NCI-H128 (cell line): ENCODE data around the gene CGRRF1.

ENCODE experiments used
- DNase-seq: peaks from one replicate; lab custom pipeline; 2025; ENCODE audit not compliant: unreplicated experiment; lab: John Stamatoyannopoulos, UW

CGRRF1 gene

GRCh38 chr14:54547583-54547982 is 37.9 kb downstream of the CGRRF1 start:
- no peak for DNase-seq

DNA sequence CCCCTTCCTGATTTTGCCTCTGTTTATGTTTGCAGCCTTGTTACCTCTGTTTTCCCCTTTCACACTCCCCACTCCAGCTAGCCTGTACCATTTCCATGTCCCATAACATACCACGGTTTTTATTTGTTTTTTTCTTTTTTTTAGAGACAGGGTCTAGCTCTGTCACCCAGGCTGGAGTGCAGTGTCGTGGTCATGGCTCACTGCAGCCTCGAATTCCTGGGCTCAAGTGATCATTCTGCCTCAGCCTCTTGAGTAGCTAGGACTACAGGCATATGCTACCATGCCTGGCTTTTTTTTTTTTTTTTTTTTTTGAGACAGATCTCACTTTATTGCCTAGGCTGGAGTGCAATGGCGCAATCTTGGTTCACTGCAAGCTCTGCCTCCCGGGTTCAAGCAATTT is 38.8 kb downstream of the CGRRF1 start:
- no peak for DNase-seq

GRCh38 chr14:54549862-54550261 is 40.2 kb downstream of the CGRRF1 start:
- DNase-seq, result no peak

DNA sequence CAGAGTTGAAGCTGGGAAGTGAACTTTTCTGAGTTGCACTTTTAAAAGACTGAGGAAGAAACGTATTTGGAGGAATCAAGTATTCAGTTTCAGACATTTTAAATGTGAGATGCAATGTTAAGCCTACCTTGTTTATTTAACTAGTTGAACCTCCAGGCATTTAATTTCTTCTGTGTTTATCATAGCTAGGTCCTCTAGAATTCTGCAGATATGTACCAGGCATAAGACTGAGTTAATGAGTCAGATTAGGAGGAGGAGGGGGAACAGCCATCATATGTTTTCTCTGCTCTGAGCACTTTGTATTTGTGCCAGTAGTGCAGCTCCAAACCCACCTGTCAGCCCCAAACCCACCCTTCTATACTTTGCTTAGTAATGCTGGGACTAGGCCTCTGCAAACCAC is 40.8 kb downstream of the CGRRF1 start:
- no peak for DNase-seq

- DNase-seq, result no peak
Observed at GRCh38 chr14:54554401-54554800, 44.7 kb downstream of the CGRRF1 start.

GRCh38 chr14:54555651-54556050 is 45.9 kb downstream of the CGRRF1 start:
- no peak for DNase-seq

- no peak for DNase-seq
Observed at GRCh38 chr14:54556535-54556934, 46.8 kb downstream of the CGRRF1 start.

DNA sequence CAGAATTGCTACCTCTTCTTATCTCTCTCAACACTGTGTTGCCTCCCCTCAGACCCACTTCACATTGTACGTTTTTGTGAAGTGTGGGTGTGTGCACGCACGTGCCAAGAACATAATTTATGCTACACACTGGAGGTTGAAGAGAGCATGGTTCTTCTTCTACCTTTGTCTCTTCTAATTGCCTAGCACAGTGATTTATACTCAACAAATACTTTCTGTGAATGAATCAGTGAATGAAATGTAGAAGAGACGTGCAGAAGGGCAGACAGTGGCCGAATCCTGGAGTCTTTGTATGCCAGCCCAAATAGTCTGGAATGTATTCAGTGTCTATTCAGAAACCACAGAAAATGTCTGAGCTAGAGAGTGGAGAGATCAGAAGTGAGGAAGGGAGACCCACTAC is 52.6 kb downstream of the CGRRF1 start:
- DNase-seq, result no peak

- no peak for DNase-seq
Observed at GRCh38 chr14:54564071-54564867, 54.6 kb downstream of the CGRRF1 start.

DNA sequence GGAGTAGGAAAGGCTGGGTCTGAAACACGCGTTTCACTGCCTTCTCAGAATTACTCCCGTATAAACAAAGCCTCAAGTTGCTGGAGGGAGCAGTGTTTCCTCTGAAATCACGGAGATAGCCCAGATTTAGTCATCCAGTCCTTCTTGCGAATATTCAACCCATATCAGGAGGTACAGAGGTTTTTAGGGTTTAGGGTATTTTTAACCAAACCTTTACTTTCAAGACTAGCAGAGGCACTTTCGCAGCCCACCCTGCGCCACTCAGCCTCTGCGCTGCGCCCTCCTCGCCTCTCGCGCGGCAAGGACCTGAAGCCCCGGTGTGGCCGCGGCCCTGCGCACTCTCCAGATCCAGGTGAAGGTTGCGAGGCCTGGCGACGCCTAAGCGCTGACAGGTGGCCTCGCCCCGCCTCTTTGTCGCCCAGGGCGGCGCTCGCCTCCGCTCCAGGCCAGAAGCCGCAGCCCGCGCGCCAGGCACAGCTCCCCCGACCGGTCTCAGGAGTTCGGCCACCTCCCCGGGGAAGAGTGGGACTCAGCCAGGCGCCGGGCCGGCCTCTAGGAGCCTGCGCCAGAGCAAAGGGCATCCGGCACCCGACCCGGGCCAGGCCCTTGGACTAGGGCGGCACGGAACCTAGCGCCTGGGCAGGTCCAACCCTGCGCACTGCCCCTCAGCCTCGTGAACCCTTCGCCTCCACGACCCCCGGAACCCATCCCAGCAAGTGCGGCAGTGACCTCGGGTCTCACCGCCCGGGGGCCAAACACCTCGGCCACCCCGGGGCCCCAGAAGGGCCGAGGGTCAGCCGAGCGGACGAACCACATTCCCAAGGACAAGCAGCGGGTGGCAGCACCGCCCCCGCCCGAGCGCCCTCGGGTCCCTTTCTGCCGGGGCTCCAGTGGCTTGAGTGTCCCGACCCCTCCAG is 55.4 kb downstream of the CGRRF1 start:
- DNase-seq, result no peak

- no peak for DNase-seq
Observed at GRCh38 chr14:54565785-54566409, 56.2 kb downstream of the CGRRF1 start.

- DNase-seq, result no peak
Observed at GRCh38 chr14:54566410-54567223, 56.9 kb downstream of the CGRRF1 start, which contains the start of gene SAMD4A. TSS of gene SAMD4A (plus strand) at chr14:54567128. CDS start at chr14:54567917, 789 bp downstream.

GRCh38 chr14:54567224-54567638 is 57.5 kb downstream of the CGRRF1 start:
- DNase-seq, result no peak

DNA sequence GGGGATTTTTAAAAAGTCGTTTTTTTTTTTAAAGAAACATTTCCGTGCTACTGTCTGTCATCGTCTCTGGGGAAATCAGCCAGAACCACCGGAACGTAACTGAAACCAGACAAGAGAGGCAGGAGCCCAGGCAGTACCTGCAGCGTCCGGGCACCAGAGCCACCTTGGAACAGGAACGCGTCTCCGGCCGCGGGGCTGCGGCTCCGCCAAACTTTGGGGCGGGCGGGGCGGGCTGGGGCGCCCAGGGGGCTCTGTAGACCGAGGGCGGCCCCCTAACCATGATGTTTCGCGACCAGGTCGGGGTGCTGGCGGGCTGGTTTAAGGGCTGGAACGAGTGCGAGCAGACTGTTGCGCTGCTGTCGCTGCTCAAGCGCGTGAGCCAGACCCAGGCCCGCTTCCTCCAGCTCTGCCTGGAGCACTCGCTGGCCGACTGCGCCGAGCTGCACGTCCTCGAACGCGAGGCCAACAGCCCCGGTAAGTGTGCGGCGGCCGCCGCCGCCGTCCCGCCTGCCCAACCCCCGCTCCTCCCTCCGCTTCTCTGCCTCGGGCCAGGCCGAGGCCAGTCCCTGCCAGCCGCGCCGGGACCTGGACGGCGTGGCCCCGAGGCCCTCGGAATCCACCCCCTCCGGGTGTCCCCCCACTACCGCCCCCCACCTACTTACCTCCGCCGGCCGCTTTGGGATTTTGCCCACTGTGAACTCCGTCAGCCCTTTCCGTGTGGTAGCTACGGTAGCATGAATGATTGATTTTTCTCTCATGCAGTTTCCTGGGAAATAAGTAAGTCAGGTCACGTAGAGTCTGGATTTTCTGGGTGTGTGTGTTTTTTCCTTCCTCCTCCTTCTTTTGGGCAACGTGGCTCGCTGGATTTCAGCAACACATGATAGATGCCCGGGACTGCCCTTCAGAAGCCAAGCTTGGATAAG is 58.2 kb downstream of the CGRRF1 start:
- DNase-seq, result no peak

DNA sequence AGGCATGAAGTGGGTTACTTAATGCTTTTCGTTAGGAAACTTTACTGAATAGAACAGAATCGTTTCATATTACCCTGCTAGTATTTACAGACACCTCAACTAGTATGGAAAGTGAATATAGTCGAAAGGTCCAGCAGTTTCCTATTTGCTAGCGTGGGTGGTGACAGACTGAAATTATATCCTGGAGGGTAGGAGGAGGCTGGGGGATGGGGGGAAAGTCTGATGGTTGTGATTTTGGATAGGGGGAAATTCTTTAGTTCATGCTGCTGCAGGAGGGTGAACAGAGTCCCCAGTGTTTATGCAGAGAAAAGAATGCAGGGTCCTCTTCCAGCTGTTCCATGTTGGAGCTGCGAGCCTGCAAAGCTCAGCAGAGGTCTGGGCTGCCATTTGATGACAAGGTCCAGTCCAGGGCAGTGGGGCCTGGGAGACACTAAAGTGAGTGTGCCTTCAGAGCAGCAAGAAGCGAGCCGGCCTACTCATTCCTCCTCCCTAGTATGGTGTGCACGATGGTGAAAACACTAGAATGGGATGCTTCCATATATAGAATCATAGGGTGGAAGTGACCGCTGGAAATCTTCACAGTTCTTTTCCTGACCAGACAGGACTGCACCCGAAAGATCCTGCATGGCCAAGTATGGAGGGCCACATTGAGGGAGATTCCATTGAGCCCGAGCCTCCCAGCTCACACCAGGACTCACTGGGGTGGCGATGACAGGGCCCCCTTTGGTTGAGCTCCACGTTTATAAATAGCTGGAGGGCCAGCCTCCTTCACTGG is 59.3 kb downstream of the CGRRF1 start:
- no peak for DNase-seq

GRCh38 chr14:54570047-54570446 is 60.3 kb downstream of the CGRRF1 start:
- DNase-seq, result no peak

GRCh38 chr14:54570631-54571415 is 61.1 kb downstream of the CGRRF1 start:
- no peak for DNase-seq

GRCh38 chr14:54572316-54572715 is 62.6 kb downstream of the CGRRF1 start:
- DNase-seq, result no peak
